ENCODE results near the gene DENND5A.

The DENND5A gene

GRCh38 chr11:9120664-9121468 is 144.3 kb downstream of the DENND5A start:
- no peak for DNase-seq (ENCODE audit: low read depth)
- H3K4me3 ChIP-seq (ENCODE audit: low read depth, low read length): no peak overlapping the region
- peak; percentile 38 for TF ChIP-seq CTCF (conservative IDR thresholded peaks at IDR 0.05; ENCODE audit: low read depth, low read length)

- DNase-seq (ENCODE audit: low read depth): no peak
- no peak for TF ChIP-seq CTCF (conservative IDR thresholded peaks at IDR 0.05; ENCODE audit: low read depth, low read length)
- no peak overlapping the region for H3K4me3 ChIP-seq (ENCODE audit: low read depth, low read length)
Measured at GRCh38 chr11:9118277-9118676, 146.9 kb downstream of the DENND5A start.

GRCh38 chr11:9112075-9112474 is 153.1 kb downstream of the DENND5A start:
- H3K4me3 ChIP-seq (ENCODE audit: low read depth, low read length): no peak overlapping the region
- no peak for DNase-seq (ENCODE audit: low read depth)
- TF ChIP-seq CTCF (conservative IDR thresholded peaks at IDR 0.05; ENCODE audit: low read depth, low read length): no peak

- H3K4me3 ChIP-seq (ENCODE audit: low read depth, low read length): no peak overlapping the region
- TF ChIP-seq CTCF (conservative IDR thresholded peaks at IDR 0.05; ENCODE audit: low read depth, low read length): no peak
- no peak for DNase-seq (ENCODE audit: low read depth)
Measured at GRCh38 chr11:9109858-9110731, 155.1 kb downstream of the DENND5A start.

GRCh38 chr11:9104580-9104979 is 160.6 kb downstream of the DENND5A start:
- no peak for DNase-seq (ENCODE audit: low read depth)
- TF ChIP-seq CTCF (conservative IDR thresholded peaks at IDR 0.05; ENCODE audit: low read depth, low read length): no peak
- no peak overlapping the region for H3K4me3 ChIP-seq (ENCODE audit: low read depth, low read length)

- no peak for TF ChIP-seq CTCF (conservative IDR thresholded peaks at IDR 0.05; ENCODE audit: low read depth, low read length)
- H3K4me3 ChIP-seq (ENCODE audit: low read depth, low read length): no peak overlapping the region
- DNase-seq (ENCODE audit: low read depth): no peak
Measured at GRCh38 chr11:9103542-9104276, 161.4 kb downstream of the DENND5A start.
